ENCODE data around the gene TSPEAR.

DNA sequence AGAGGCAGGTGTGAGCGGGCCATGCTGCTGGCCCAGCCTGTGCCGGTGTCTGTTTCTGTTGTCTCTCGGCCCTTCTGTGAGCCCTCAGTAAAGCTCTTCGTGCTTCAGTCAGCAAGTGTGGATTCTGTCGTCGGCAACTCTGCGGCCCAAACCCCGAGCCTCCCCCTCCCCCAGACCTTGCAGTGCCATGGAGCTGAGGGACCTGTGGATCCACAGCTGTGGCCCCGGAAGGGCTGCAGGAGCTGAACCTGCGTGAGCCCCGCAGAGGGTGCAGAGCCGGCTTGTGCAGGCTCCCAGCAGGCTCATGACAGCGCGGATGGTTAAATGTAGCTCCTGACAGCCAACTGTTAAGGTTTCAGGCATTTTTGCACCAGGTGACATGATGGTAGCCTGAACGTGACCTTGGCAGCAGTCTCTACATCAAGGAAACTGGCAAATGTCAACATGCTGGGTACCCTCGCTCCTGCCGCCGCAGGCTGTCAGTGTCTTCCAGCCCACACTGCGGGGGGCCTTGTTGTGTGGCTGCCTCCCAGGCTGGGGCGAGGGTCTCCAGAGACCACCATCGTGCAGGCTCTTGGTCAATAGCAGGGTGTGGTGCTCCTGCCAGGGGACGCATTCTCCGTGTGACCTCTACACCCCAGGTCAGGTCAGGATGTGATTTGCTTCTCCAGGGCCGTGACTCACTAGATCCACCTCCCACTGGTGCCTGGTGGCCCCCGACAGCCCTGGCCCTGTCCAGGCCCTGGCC is 249.1 kb downstream of the TSPEAR start:
- no peak for TF ChIP-seq CTCF (conservative IDR thresholded peaks at IDR 0.05; ENCODE audit: low read length)
- no peak for TF ChIP-seq EZH2phosphoT487 (IDR thresholded peaks at IDR 0.05; ENCODE audit: borderline replicate concordance, low read depth, low read length)

All from OCI-LY7 (cell line).